HG03571 (cell line): Measurements from ENCODE around the gene PTPRT.

Source experiments
- ATAC-seq: cut with Tn5 transposase; IDR thresholded peaks from one replicate; pipeline ENCODE4 v1.9.1; 2021; ENCODE audit not compliant: unreplicated experiment

Gene PTPRT

DNA sequence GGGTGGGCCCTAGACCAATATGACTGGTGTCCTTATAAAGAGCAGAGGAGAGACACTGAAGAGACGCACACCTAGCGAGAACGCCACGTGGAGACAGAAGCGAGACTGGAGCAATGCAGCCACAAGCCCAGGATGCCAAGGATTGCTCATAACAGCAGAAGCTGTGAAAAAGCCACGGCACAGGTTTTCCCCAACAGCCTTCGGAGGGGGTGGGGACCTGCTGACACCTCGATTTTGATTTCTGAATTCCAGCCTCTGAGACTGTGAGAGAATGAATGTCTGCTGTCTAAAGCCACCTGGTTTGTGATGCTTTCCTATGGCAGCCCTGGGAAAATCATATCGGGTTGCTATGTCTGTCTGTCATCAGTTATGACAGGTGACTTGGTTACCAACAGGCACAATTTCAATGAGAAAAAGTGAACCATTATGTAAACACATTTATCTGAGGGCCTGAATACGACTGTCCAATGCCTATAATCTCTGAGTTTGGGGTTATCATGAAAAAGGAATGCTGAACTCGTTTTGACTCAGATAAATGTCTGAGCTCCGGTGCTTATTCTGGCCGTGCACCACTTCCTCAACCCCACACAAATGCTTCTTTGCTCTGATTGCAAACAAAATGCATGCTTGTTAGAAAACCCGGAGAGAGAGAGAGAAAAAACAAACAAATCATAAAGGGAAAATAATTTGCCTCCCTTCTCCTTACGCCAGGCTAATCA lies 769.7 kb downstream of the PTPRT start:
- ATAC-seq: no peak

- ATAC-seq: no peak
Observed at GRCh38 chr20:42406826-42407225, 782.9 kb downstream of the PTPRT start.

DNA sequence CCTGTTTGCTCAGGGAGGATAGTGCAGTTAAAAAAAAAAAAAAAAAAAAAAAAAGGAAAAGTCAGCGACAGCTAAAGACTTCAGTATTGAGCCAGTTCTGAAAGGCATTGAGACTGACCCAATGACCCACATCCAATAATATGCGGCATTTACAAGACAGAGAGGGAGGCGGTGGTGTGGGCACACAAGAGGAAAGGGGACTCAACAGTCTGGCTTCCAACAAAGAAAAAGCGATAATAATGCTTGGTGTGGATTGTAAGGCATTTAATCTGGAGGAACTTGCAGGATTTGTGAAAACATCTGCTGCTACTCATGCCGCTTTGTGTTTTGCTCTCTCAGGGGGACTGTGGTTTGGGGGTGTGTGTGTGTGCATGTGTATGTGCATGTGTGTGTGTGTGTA lies 787.3 kb downstream of the PTPRT start:
- no peak for ATAC-seq

DNA sequence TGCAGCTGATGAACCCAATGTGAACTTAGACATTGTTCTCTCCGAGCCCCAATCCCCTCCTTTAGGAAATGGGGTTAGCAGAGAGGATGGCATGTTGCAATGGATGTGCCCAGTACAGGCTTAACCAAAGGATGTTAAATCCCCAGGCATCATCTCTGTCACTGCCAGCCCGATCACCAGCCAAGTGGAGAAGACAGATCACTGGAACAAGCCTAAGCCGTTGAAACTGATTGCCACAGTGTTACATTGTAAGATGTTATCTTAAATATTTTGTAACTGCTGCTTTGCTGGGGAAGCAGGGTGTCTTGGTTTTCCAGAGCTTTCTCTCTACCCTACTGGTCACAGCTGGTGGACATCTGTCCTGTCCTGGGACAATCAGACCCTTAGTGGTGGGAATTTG lies 788.1 kb downstream of the PTPRT start:
- no peak for ATAC-seq

DNA sequence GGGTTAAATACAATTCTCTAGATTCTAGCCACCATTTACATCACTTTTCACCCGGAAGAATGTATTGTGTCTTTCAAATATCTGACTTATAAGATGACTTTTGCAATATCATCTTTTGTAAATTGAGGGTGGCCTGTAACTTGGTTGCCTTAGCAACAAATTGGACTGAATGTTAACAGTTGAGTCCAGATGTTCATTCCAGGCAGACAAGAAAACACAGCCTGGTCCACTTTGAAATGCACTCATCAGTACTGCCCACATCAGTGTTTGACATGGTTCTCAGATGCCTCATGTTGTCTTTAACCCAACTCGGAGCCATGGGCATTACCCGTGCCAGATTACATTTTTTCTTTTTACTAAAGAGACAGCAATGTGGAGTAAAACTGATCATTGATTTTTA lies 789.9 kb downstream of the PTPRT start:
- no peak for ATAC-seq

- ATAC-seq: no peak
Observed at GRCh38 chr20:42392442-42392841, 797.3 kb downstream of the PTPRT start.

- no peak for ATAC-seq
Observed at GRCh38 chr20:42391807-42392206, 797.9 kb downstream of the PTPRT start.

- ATAC-seq: no peak
Observed at GRCh38 chr20:42380287-42380686, 809.4 kb downstream of the PTPRT start.

- no peak for ATAC-seq
Observed at GRCh38 chr20:42379385-42379784, 810.3 kb downstream of the PTPRT start.

DNA sequence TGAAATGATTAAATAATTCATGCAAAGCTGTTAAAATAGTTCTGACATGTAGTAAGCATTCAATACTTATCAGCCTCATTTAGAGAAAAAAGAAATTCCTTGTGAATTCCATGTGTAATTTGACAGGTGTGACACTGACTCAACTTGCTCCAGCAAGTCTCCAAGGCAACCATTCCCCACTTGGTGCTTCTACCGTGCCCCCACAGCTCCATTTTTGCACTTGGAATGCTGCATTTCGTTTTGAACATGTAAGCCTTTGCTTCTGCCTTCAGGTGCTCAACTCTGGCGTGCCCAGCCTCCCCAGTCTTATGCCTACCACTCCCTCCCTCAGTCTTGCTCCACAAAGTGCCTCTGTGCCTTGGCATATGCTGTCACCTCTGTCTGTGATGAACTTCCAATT lies 810.9 kb downstream of the PTPRT start:
- no peak for ATAC-seq

GRCh38 chr20:42376131-42376530 lies 813.6 kb downstream of the PTPRT start:
- no peak for ATAC-seq

- no peak for ATAC-seq
Observed at GRCh38 chr20:42373049-42373448, 816.7 kb downstream of the PTPRT start.

DNA sequence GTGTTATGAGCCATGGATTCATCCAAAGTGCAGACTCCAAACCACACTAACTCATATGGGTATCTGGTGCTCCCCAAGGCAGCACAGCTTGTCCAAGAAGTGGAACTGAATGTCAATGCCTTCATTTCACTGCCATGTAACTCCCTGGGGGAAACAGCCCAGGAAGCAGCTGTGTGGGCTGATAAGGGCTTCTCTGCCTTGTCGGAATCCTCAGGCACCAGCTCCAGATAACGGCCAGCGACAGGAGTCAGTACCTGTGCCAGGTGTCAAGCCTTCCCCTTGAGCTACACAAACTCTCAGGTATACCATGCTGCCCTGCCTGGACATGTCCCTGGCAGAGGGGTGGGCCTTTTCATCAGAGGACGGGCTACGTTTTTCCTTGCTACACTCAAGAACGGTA lies 819.6 kb downstream of the PTPRT start:
- no peak for ATAC-seq

DNA sequence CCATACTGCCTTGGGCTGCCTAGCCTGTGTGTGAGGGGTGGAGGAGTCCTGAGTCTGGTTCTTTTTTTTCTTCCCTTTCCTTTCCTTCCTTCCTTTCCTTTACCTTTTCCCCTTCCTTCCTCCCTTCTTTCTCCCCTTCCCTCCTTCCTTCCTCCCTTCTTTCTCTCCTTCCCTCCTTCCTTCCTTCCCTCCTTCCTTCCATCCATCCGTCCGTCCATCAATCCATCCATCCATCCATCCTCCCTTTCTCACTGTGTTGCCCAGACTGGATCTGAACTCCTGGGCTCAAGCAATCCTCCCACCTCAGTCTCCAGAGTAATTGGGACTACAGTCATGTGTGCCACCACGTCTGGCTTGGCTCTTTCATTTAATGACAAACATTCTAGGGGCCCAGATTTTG lies 820.8 kb downstream of the PTPRT start:
- ATAC-seq: no peak

DNA sequence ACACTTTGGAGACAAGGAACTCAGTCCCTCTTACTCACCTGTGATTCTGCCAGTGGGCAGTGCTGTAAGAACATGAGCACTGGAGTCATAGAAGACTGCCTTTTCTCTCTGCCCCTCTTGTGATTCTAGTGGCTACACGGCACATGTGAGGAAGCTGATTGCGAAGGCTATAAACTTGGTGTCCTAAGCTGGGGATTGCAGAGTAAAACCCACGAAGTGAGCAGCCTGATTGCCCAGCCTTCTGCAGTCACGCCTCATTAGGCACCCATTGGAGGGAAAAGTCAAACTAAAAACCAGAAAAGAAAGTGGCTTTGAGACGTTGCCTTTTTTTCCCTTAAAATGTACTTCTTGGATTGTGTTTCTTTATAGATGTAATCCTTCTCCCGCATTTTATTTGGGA lies 823.1 kb downstream of the PTPRT start:
- ATAC-seq: no peak

GRCh38 chr20:42364446-42364845 lies 825.3 kb downstream of the PTPRT start:
- no peak for ATAC-seq

GRCh38 chr20:42361402-42361970 lies 828.2 kb downstream of the PTPRT start:
- ATAC-seq: no peak

DNA sequence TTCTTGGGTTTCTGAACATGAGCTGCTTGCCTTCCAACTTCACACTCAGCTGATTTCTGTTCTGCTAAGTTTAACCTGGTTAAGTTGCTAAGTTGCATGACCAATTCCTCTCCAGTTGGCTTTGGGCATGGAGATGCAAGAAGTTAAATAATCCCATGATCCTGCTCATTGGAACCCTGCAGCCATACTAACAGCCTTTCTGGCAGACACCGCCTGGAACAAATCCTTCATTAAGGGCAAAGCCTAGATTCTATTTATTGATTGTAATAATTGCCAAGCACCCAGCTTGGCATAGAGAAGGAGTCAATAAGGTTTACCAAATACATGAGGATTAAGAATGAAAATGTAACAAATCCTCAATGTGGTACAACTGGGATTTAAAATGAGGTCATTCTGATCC lies 829.1 kb downstream of the PTPRT start:
- ATAC-seq: no peak

- ATAC-seq: no peak
Observed at GRCh38 chr20:42359617-42360016, 830.1 kb downstream of the PTPRT start.

GRCh38 chr20:42352096-42352495 lies 837.6 kb downstream of the PTPRT start:
- ATAC-seq: no peak

GRCh38 chr20:42350521-42350920 lies 839.2 kb downstream of the PTPRT start:
- no peak for ATAC-seq

DNA sequence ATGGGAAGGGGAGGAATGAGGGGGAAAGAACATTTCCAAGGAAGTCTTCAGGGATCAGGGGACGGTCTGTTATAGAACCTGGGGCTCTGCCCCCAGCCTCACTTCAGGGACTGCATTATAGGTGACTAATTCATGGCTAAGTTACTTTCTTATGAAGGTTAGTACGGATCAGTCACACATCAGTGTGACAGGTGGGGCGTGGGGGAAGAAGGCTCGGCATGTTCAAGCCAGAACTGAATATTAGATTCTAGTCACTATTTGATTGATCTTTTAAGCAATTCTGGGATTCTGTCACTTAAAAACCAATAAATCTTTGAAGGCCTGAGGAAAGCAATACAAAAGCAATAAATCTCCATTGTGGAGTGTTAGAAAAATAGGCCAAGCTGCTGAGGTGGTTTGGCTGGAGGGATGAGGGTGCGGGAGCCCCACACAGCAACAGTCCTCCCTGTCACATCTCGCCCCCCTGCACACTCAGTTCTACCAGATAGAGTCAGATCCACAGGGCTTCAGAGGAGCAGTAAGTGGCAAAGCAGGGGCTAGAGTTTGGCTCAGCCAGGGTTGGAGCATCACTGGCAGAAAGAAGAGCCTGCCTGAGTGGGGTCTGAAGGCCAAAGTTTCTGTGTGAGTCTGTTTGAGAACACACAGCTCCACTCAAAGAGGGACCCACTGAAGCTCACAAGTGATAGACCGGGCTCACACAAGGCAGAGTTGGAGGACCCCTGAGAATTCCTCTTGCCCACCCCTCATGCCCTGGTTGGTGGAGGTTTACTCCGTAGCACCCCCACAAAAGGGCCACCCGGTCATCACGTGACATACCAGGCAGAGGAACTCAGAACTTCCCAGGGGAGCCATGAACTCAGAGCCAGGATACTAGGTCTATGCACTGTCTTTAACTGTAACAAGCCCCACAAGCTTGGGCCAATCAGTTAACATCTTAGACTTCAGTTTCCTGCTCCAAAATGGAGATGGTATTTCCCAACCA lies 843.2 kb downstream of the PTPRT start:
- ATAC-seq: no peak
